SK-N-SH (cell line): ENCODE measurements around the gene TDRKH. TPM values are rescaled to one million over a fixed set of nuclear protein-coding genes. Genes with fewer than 3 reads are reported as not detected.

Source experiments
- CTCF ChIA-PET: fragments of 300-600, 350-600 bp; formaldehyde crosslinking; extraction: SDS; loops from one replicate; lab custom pipeline; 2021; lab: Yijun Ruan, JAX
- POLR2A ChIA-PET: fragments of 350-600 bp; sonication (Branson Sonifier 250); formaldehyde crosslinking; extraction: SDS; loops from one replicate; lab custom pipeline; 2020; ENCODE audit warnings: antibody characterized with exemption, inconsistent platforms; lab: Yijun Ruan, JAX
- DNase-seq: peaks from one replicate; pipeline ENCODE4 v3.0.0; 2012
- H2AFZ ChIP-seq: fragments of 200-600 bp; sonication (generic); 2 replicates; pipeline ENCODE4 v1.8.1; 2016; ENCODE audit warnings: antibody characterized with exemption, mild to moderate bottlenecking, low read depth
- H3F3A ChIP-seq: fragments of 200-600 bp; sonication (generic); replicated peaks from 2 replicates; pipeline ENCODE3; 2016; ENCODE audit warnings: antibody characterized with exemption, mild to moderate bottlenecking; ENCODE audit not compliant: insufficient read depth
- H3K27ac ChIP-seq, 2 experiments: fragments of 200-500 bp in 1 of 2; fragments of 200-600 bp in 1 of 2; sonication (Bioruptor generic) in 1 of 2; sonication (generic), shearing (Covaris generic) in 1 of 2; 2 replicates each; pipeline versions ENCODE4 v1.5.1 to v1.6.1; 2014 to 2016; ENCODE audit warnings: low read depth in 2 of 2, inconsistent platforms in 1 of 2, low read length in 1 of 2, mild to moderate bottlenecking in 1 of 2, mixed read lengths in 1 of 2
- H3K27me3 ChIP-seq: fragments of 200-600 bp; sonication (generic), shearing (Covaris generic); 2 replicates; pipeline ENCODE4 v1.6.1; 2016; ENCODE audit warnings: mixed run types; ENCODE audit not compliant: insufficient read depth
- H3K36me3 ChIP-seq, 2 experiments: fragments of 200-500 bp in 1 of 2; fragments of 200-600 bp in 1 of 2; sonication (Bioruptor generic) in 1 of 2; sonication (generic) in 1 of 2; replicated peaks in 1 of 2; 2 replicates each; pipeline versions ENCODE3 to v1.5.1; 2014 to 2016; ENCODE audit warnings: low read length in 1 of 2, mild to moderate bottlenecking in 1 of 2; ENCODE audit not compliant: insufficient read depth in 2 of 2, control insufficient read depth in 1 of 2
- H3K4me1 ChIP-seq, 2 experiments: fragments of 200-500 bp in 1 of 2; fragments of 200-600 bp in 1 of 2; sonication (Bioruptor generic) in 1 of 2; sonication (generic), shearing (Covaris generic) in 1 of 2; 2 replicates each; pipeline versions ENCODE4 v1.5.1 to v1.6.1; 2014 to 2016; ENCODE audit warnings: low read depth in 1 of 2, low read length in 1 of 2, mixed run types in 1 of 2; ENCODE audit not compliant: insufficient read depth in 2 of 2, control insufficient read depth in 1 of 2
- H3K4me2 ChIP-seq: fragments of 200-600 bp; sonication (generic), shearing (Covaris generic); 2 replicates; pipeline ENCODE4 v1.6.1; 2017; ENCODE audit warnings: mixed run types
- H3K4me3 ChIP-seq, 2 experiments: fragments of 200-500 bp in 1 of 2; fragments of 200-600 bp in 1 of 2; sonication (Bioruptor generic) in 1 of 2; sonication (generic), shearing (Covaris generic) in 1 of 2; 2 replicates each; pipeline versions ENCODE4 v1.5.1 to v1.8.1; 2014 to 2016; ENCODE audit warnings: low read depth in 2 of 2, inconsistent platforms in 1 of 2, low read length in 1 of 2, mild to moderate bottlenecking in 1 of 2, mixed read lengths in 1 of 2, moderate library complexity in 1 of 2
- H3K79me2 ChIP-seq: fragments of 200-600 bp; sonication (generic); 2 replicates; pipeline ENCODE4 v1.8.1; 2017; ENCODE audit warnings: mild to moderate bottlenecking; ENCODE audit not compliant: insufficient read depth
- H3K9ac ChIP-seq: fragments of 200-600 bp; sonication (generic); 2 replicates; pipeline ENCODE4 v1.6.1; 2017; ENCODE audit warnings: mixed run types
- H3K9me2 ChIP-seq: fragments of 200-600 bp; sonication (generic); 2 replicates; pipeline ENCODE4 v1.6.1; 2017; ENCODE audit warnings: mixed run types
- H3K9me3 ChIP-seq: fragments of 200-600 bp; sonication (generic); 2 replicates; pipeline ENCODE4 v1.6.1; 2017; ENCODE audit warnings: mixed run types, mild to moderate bottlenecking, moderate library complexity
- H4K20me1 ChIP-seq: fragments of 200-600 bp; sonication (generic); 2 replicates; pipeline ENCODE4 v1.6.1; 2017; ENCODE audit warnings: mild to moderate bottlenecking, mixed run types; ENCODE audit not compliant: insufficient read depth
- CHD2 ChIP-seq: fragments of 150-350 bp; IDR thresholded peaks from 2 replicates; pipeline ENCODE4 v1.6.1; 2018; ENCODE audit warnings: low read length; ENCODE audit not compliant: partially characterized antibody
- CTCF ChIP-seq: fragments of 200-600 bp; sonication (generic); IDR thresholded peaks from 2 replicates; pipeline ENCODE4 v1.6.1; 2017; ENCODE audit warnings: antibody characterized with exemption, mild to moderate bottlenecking, moderate library complexity
- EP300 ChIP-seq, 2 experiments: IDR thresholded peaks; 2 replicates each; pipeline versions ENCODE4 v1.4.0 to v1.6.1; 2012; ENCODE audit warnings: borderline replicate concordance in 1 of 2, low read depth in 1 of 2, low read length in 1 of 2
- EZH2phosphoT487 ChIP-seq: fragments of 200-600 bp; sonication (generic); IDR thresholded peaks from 2 replicates; pipeline ENCODE4 v1.6.1; 2017; ENCODE audit warnings: low read depth, mixed run types, mild to moderate bottlenecking, antibody characterized with exemption, moderate library complexity, borderline replicate concordance
- FOSL2 ChIP-seq: IDR thresholded peaks from 2 replicates; pipeline ENCODE4 v1.4.0; 2012; ENCODE audit warnings: low read depth, mild to moderate bottlenecking, moderate library complexity, borderline replicate concordance
- FOXJ3 ChIP-seq: sonication (generic); formaldehyde crosslinking; IDR thresholded peaks from 2 replicates; pipeline ENCODE4 v1.5.1; 2020; ENCODE audit warnings: mild to moderate bottlenecking, missing genetic modification reagents
- GABPA ChIP-seq: IDR thresholded peaks from 2 replicates; pipeline ENCODE4 v1.4.0; 2012; ENCODE audit warnings: low read depth, mild to moderate bottlenecking
- GATA2 ChIP-seq: sonication (generic); formaldehyde crosslinking; IDR thresholded peaks from 2 replicates; pipeline ENCODE4 v1.5.0; 2020; ENCODE audit warnings: mild to moderate bottlenecking, missing genetic modification reagents
- MAX ChIP-seq: IDR thresholded peaks from 2 replicates; pipeline ENCODE4 v1.4.0; 2012; ENCODE audit warnings: low read depth
- NFIC ChIP-seq: IDR thresholded peaks from 2 replicates; pipeline ENCODE4 v1.4.0; 2012; ENCODE audit warnings: borderline replicate concordance
- NRF1 ChIP-seq: IDR thresholded peaks from 2 replicates; pipeline ENCODE4 v1.6.1; 2012; ENCODE audit warnings: low read depth, mild to moderate bottlenecking, low read length
- PBX3 ChIP-seq: IDR thresholded peaks from 2 replicates; pipeline ENCODE4; 2012
- RAD21 ChIP-seq: IDR thresholded peaks from 2 replicates; pipeline ENCODE4 v1.6.1; 2012; ENCODE audit warnings: mild to moderate bottlenecking, low read length
- REST ChIP-seq: IDR thresholded peaks from 2 replicates; pipeline ENCODE4 v1.6.1; 2012; ENCODE audit warnings: mild to moderate bottlenecking, low read depth, low read length, moderate library complexity
- RFX5 ChIP-seq: IDR thresholded peaks from 2 replicates; pipeline ENCODE4 v1.6.1; 2012; ENCODE audit warnings: mild to moderate bottlenecking, improper control_type of control experiment, low read length
- RXRA ChIP-seq: IDR thresholded peaks from 2 replicates; pipeline ENCODE4 v1.4.0; 2012; ENCODE audit warnings: low read depth, mild to moderate bottlenecking, borderline replicate concordance
- SIN3A ChIP-seq: IDR thresholded peaks from 2 replicates; pipeline ENCODE4 v1.6.1; 2012; ENCODE audit warnings: low read depth, mild to moderate bottlenecking, low read length, moderate library complexity, borderline replicate concordance
- TAF1 ChIP-seq: IDR thresholded peaks from 2 replicates; pipeline ENCODE4 v1.6.1; 2012; ENCODE audit warnings: low read depth, mild to moderate bottlenecking, low read length, moderate library complexity, borderline replicate concordance
- USF1 ChIP-seq: IDR thresholded peaks from 2 replicates; pipeline ENCODE4 v1.4.0; 2012; ENCODE audit warnings: low read depth, borderline replicate concordance
- YY1 ChIP-seq: IDR thresholded peaks from 2 replicates; pipeline ENCODE4 v1.4.0; 2012; ENCODE audit warnings: low read depth, mild to moderate bottlenecking
- WGBS: methylation state at CpG from one replicate; pipeline ENCODE4 v1.1.6; 2017; ENCODE audit warnings: low lambda C conversion rate; 5-methylcytosine and 5-hydroxymethylcytosine counted together
- polyA plus RNA-seq, 3 experiments: library from polyadenylated mRNA; depleted of rRNA; stranded (reverse); fragments of >200 nt; gene quantifications; 2 replicates each; pipeline ENCODE4 v1.2.3, GENCODE V29; 2012

The TDRKH gene
- polyA plus RNA-seq, 1 of the 3 experiments (the other 2 are of a cell fraction) = 1.9 TPM

GRCh38 chr1:151811181-151811580 lies 20.9 kb upstream of the TDRKH start:
- peak; percentile 4 for DNase-seq
- WGBS = 85% methylated on average over 9 of the region's 9 CpGs
- Histone ChIP-seq H3K9ac (no peak overlapping the region), H3K4me3 (no peak overlapping the region), H2AFZ (no peak overlapping the region), H3K9me3 (no peaks in the 10 kb centered on the region), H3K27ac (no peak overlapping the region), H3F3A (no peaks in the 10 kb centered on the region), H3K36me3 (no peaks in the 10 kb centered on the region), H3K4me1 (peaks cover 0 to 17% of the 10 kb centered on the region in 2 experiments; a peak in 1 of 4 replicates), H3K4me2 (no peak overlapping the region), H3K27me3 (peaks cover 21% of the 10 kb centered on the region; the same call in 1 of the 2 replicates), H4K20me1 (no peaks in the 10 kb centered on the region), H3K79me2 (no peaks in the 10 kb centered on the region), H3K9me2 (no peaks in the 10 kb centered on the region)
- ChIA-PET CTCF (interaction anchor here (0.9 to 1.6 kb wide), 5 partner anchors 10 to 217 kb away, joined by 3 to 8 read pairs (median 3); no protein-coding TSS in a partner anchor), POLR2A (no interaction called here)
- TF ChIP-seq SIN3A (no peak), CTCF (no peak)

GRCh38 chr1:151809985-151810556 lies 19.8 kb upstream of the TDRKH start:
- ChIA-PET CTCF (interaction anchor here (1.7 kb wide), 1 partner anchor 216 kb away, joined by 3 read pairs; no protein-coding TSS in a partner anchor), POLR2A (no interaction called here)
- no peak for DNase-seq
- Histone ChIP-seq H3K4me1 (peaks cover 0 to 27% of the 10 kb centered on the region in 2 experiments; a peak in 1 of 4 replicates), H3K4me3 (no peak overlapping the region), H3K4me2 (no peak overlapping the region), H3F3A (no peaks in the 10 kb centered on the region), H3K36me3 (no peaks in the 10 kb centered on the region), H2AFZ (no peak overlapping the region), H4K20me1 (no peaks in the 10 kb centered on the region), H3K9me3 (no peaks in the 10 kb centered on the region), H3K79me2 (no peaks in the 10 kb centered on the region), H3K9me2 (no peaks in the 10 kb centered on the region), H3K9ac (no peak overlapping the region), H3K27me3 (peaks cover 24% of the 10 kb centered on the region; the same call in 1 of the 2 replicates), H3K27ac (no peak overlapping the region)
- 93% methylated on average over 1 of the region's 1 CpG for WGBS
- TF ChIP-seq TAF1 (no peak), RAD21 (no peak), RFX5 (no peak), RXRA (no peak), CHD2 (no peak), YY1 (no peak), EZH2phosphoT487 (no peak), PBX3 (no peak), FOXJ3 (CRISPR knock-in tag) (no peak), GATA2 (CRISPR knock-in tag) (no peak), USF1 (no peak), MAX (no peak), EP300 (IDR thresholded peaks at IDR 0.05; ENCODE audit: borderline replicate concordance in 1 of 2, low read depth in 1 of 2, low read length in 1 of 2) (no peak), FOSL2 (no peak), REST (no peak), NRF1 (no peak), GABPA (no peak), NFIC (no peak)
